H1 (cell line): ENCODE results near the gene EPN2. TPM values are rescaled to one million over a fixed set of nuclear protein-coding genes. Genes with fewer than 3 reads are reported as not detected.

Experiments
- EGR1 ChIP-seq: IDR thresholded peaks from 2 replicates; pipeline ENCODE4 v1.6.1; 2011; ENCODE audit warnings: low read depth, low read length, borderline replicate concordance
- EP300 ChIP-seq, 2 experiments: IDR thresholded peaks; 1 replicate in 1 of 2; 2 replicates in 1 of 2; pipeline ENCODE4 v1.6.1; 2011 to 2012; ENCODE audit warnings: low read depth in 2 of 2, low read length in 2 of 2, mild to moderate bottlenecking in 2 of 2, borderline replicate concordance in 1 of 2, inconsistent platforms in 1 of 2, moderate library complexity in 1 of 2
- PHF8 ChIP-seq: fragments of 200-600 bp; sonication (generic); conservative IDR thresholded peaks from 2 replicates; pipeline ENCODE4 v1.7.1; 2012; ENCODE audit warnings: low read depth, mild to moderate bottlenecking, inconsistent platforms, low read length, moderate library complexity
- POLR2A ChIP-seq, 2 experiments: IDR thresholded peaks; 1 replicate in 1 of 2; 2 replicates in 1 of 2; pipeline ENCODE4 v1.6.1; 2011; ENCODE audit warnings: low read depth in 2 of 2, low read length in 2 of 2, mild to moderate bottlenecking in 2 of 2; ENCODE audit errors: control extremely low read depth in 1 of 2
- RBBP5 ChIP-seq: IDR thresholded peaks from 2 replicates; pipeline ENCODE4 v1.7.1; 2012; ENCODE audit warnings: low read depth, mild to moderate bottlenecking, inconsistent platforms, low read length, moderate library complexity, borderline replicate concordance
- SIRT6 ChIP-seq: IDR thresholded peaks from one replicate; pipeline ENCODE4 v1.7.1; 2012; ENCODE audit warnings: low read length, inconsistent platforms
- SP2 ChIP-seq: IDR thresholded peaks from 2 replicates; pipeline ENCODE4 v1.6.1; 2012; ENCODE audit warnings: mild to moderate bottlenecking, low read length, inconsistent platforms
- YY1 ChIP-seq: IDR thresholded peaks from 2 replicates; pipeline ENCODE4 v1.6.1; 2011; ENCODE audit warnings: low read depth, mild to moderate bottlenecking, low read length
- polyA plus RNA-seq, 7 experiments: library from polyadenylated mRNA; depleted of rRNA in 3 of 7; stranded (reverse) in 5 of 7; unstranded in 2 of 7; fragments of >200 nt in 5 of 7; fragments of 200-250 nt in 2 of 7; gene quantifications; 1 replicate in 5 of 7; 2 replicates in 1 of 7; 4 replicates in 1 of 7; pipeline versions ENCODE4 v1.2.1 to v1.2.3, GENCODE V29; 2011 to 2013; ENCODE audit warnings: missing spikeins in 2 of 7, mixed read lengths in 2 of 7
- total RNA-seq: library from RNA; stranded (reverse); fragmentation: NEBNext Ultra II Directional; extraction: Animal tissue kit (Norgen Biotek cat#: 25700); gene quantifications from 2 replicates; pipeline ENCODE4 v1.2.1, GENCODE V29; 2021
- TF ChIP-seq, protein P1 (sequence below): fragments of 300-600 bp; sonication (generic); IDR thresholded peaks from 2 replicates; pipeline ENCODE4 v1.7.1; 2012; ENCODE audit warnings: low read length, moderate library complexity, mild to moderate bottlenecking, inconsistent platforms; ENCODE audit not compliant: insufficient replicate concordance

EPN2 gene
- total and polyA plus RNA-seq, 2 of the 8 experiments (the other 6 are each of a cell fraction or from before 2014, with no cell fraction given), result 28.7 to 55.8 TPM

- TF ChIP-seq, protein P1, sequence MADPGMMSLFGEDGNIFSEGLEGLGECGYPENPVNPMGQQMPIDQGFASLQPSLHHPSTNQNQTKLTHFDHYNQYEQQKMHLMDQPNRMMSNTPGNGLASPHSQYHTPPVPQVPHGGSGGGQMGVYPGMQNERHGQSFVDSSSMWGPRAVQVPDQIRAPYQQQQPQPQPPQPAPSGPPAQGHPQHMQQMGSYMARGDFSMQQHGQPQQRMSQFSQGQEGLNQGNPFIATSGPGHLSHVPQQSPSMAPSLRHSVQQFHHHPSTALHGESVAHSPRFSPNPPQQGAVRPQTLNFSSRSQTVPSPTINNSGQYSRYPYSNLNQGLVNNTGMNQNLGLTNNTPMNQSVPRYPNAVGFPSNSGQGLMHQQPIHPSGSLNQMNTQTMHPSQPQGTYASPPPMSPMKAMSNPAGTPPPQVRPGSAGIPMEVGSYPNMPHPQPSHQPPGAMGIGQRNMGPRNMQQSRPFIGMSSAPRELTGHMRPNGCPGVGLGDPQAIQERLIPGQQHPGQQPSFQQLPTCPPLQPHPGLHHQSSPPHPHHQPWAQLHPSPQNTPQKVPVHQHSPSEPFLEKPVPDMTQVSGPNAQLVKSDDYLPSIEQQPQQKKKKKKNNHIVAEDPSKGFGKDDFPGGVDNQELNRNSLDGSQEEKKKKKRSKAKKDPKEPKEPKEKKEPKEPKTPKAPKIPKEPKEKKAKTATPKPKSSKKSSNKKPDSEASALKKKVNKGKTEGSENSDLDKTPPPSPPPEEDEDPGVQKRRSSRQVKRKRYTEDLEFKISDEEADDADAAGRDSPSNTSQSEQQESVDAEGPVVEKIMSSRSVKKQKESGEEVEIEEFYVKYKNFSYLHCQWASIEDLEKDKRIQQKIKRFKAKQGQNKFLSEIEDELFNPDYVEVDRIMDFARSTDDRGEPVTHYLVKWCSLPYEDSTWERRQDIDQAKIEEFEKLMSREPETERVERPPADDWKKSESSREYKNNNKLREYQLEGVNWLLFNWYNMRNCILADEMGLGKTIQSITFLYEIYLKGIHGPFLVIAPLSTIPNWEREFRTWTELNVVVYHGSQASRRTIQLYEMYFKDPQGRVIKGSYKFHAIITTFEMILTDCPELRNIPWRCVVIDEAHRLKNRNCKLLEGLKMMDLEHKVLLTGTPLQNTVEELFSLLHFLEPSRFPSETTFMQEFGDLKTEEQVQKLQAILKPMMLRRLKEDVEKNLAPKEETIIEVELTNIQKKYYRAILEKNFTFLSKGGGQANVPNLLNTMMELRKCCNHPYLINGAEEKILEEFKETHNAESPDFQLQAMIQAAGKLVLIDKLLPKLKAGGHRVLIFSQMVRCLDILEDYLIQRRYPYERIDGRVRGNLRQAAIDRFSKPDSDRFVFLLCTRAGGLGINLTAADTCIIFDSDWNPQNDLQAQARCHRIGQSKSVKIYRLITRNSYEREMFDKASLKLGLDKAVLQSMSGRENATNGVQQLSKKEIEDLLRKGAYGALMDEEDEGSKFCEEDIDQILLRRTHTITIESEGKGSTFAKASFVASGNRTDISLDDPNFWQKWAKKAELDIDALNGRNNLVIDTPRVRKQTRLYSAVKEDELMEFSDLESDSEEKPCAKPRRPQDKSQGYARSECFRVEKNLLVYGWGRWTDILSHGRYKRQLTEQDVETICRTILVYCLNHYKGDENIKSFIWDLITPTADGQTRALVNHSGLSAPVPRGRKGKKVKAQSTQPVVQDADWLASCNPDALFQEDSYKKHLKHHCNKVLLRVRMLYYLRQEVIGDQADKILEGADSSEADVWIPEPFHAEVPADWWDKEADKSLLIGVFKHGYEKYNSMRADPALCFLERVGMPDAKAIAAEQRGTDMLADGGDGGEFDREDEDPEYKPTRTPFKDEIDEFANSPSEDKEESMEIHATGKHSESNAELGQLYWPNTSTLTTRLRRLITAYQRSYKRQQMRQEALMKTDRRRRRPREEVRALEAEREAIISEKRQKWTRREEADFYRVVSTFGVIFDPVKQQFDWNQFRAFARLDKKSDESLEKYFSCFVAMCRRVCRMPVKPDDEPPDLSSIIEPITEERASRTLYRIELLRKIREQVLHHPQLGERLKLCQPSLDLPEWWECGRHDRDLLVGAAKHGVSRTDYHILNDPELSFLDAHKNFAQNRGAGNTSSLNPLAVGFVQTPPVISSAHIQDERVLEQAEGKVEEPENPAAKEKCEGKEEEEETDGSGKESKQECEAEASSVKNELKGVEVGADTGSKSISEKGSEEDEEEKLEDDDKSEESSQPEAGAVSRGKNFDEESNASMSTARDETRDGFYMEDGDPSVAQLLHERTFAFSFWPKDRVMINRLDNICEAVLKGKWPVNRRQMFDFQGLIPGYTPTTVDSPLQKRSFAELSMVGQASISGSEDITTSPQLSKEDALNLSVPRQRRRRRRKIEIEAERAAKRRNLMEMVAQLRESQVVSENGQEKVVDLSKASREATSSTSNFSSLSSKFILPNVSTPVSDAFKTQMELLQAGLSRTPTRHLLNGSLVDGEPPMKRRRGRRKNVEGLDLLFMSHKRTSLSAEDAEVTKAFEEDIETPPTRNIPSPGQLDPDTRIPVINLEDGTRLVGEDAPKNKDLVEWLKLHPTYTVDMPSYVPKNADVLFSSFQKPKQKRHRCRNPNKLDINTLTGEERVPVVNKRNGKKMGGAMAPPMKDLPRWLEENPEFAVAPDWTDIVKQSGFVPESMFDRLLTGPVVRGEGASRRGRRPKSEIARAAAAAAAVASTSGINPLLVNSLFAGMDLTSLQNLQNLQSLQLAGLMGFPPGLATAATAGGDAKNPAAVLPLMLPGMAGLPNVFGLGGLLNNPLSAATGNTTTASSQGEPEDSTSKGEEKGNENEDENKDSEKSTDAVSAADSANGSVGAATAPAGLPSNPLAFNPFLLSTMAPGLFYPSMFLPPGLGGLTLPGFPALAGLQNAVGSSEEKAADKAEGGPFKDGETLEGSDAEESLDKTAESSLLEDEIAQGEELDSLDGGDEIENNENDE, result no peak
- TF ChIP-seq EP300 (IDR thresholded peaks at IDR 0.05; ENCODE audit: borderline replicate concordance in 1 of 2, low read depth in 2 of 2, low read length in 2 of 2), result no peak
- no peak for TF ChIP-seq EGR1
- no peak for TF ChIP-seq SIRT6
- no peak for TF ChIP-seq PHF8
- TF ChIP-seq POLR2A (IDR thresholded peaks at IDR 0.05; ENCODE audit: control extremely low read depth in 1 of 2, low read depth in 2 of 2, low read length in 2 of 2), result no peak
- no peak for TF ChIP-seq YY1
- no peak for TF ChIP-seq SP2
- TF ChIP-seq RBBP5, result no peak
Observed at GRCh38 chr17:19274893-19275292, 37.7 kb downstream of the EPN2 start (continued).
